Fibroblast of lung (primary cell): ENCODE data around the gene TRAFD1.

Experiments used
- CTCF ChIP-seq, 2 donors: IDR thresholded peaks in 1 of 2; conservative IDR thresholded peaks in 1 of 2; 1 replicate in 1 of 2; 2 replicates in 1 of 2; pipeline ENCODE4 v1.5.1; 2011 to 2012; ENCODE audit warnings: low read length in 2 of 2, control low read depth in 1 of 2, inconsistent platforms in 1 of 2, low read depth in 1 of 2, mild to moderate bottlenecking in 1 of 2
- EZH2 ChIP-seq: IDR thresholded peaks from 2 replicates; pipeline ENCODE4 v1.5.1; 2012; ENCODE audit warnings: low read length, control low read depth, mild to moderate bottlenecking; ENCODE audit errors: missing control alignments

GRCh38 chr12:112102127-112102526 is 23.2 kb upstream of the TRAFD1 start:
- no peak for TF ChIP-seq CTCF (conservative IDR thresholded peaks at IDR 0.05 in 1 of 2, IDR thresholded peaks at IDR 0.05 in 1 of 2; ENCODE audit: low read depth in 1 of 2, low read length in 2 of 2)
- no peak for TF ChIP-seq EZH2
